GM13977 (cell line): ENCODE measurements around the gene PALMD.

Experiments used
- DNase-seq: peaks from one replicate; pipeline ENCODE4 v3.0.0; 2012; ENCODE audit warnings: low spot score
- in situ Hi-C: fragments of 300-500 bp; cut with MboI; formaldehyde crosslinking; loops from one replicate; pipeline ENCODE4 v1.12.0; 2022; ENCODE audit warnings: low sequenced_read_pairs, low pct_unique_long_range_greater_than_20kb, mixed read lengths, inconsistent platforms; ENCODE audit not compliant: unreplicated experiment
- TF ChIP-seq, protein P1 (sequence below): IDR thresholded peaks from 2 replicates; pipeline ENCODE4 v1.5.1; 2012; ENCODE audit warnings: mild to moderate bottlenecking, control low read depth; ENCODE audit not compliant: insufficient read depth; ENCODE audit errors: extremely low read depth, missing control alignments

The PALMD gene

DNA sequence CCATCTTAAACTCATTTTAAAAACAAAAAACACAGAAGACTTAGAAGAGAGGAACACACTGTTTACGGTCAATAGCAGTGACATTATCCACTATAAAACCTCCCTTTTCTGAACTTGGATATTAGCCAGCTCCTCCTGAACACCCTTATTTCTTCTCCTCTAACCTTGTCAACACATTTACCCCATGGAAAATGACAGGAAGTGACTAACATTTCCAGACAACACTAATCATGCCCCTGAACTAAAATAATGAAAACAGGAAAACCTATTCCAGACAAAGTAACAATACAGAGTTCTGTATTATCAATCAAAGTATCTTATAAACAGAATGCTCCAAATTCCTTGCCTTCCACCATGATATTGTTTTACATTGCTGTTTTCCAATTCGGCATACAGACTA is 45.3 kb downstream of the PALMD start:
- in situ Hi-C loops = loop anchor here (25.0 kb wide), 1 partner anchor 504 kb away; no protein-coding TSS in a partner anchor
- DNase-seq = no peak
- TF ChIP-seq, protein P1, sequence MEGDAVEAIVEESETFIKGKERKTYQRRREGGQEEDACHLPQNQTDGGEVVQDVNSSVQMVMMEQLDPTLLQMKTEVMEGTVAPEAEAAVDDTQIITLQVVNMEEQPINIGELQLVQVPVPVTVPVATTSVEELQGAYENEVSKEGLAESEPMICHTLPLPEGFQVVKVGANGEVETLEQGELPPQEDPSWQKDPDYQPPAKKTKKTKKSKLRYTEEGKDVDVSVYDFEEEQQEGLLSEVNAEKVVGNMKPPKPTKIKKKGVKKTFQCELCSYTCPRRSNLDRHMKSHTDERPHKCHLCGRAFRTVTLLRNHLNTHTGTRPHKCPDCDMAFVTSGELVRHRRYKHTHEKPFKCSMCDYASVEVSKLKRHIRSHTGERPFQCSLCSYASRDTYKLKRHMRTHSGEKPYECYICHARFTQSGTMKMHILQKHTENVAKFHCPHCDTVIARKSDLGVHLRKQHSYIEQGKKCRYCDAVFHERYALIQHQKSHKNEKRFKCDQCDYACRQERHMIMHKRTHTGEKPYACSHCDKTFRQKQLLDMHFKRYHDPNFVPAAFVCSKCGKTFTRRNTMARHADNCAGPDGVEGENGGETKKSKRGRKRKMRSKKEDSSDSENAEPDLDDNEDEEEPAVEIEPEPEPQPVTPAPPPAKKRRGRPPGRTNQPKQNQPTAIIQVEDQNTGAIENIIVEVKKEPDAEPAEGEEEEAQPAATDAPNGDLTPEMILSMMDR = no peak

DNA sequence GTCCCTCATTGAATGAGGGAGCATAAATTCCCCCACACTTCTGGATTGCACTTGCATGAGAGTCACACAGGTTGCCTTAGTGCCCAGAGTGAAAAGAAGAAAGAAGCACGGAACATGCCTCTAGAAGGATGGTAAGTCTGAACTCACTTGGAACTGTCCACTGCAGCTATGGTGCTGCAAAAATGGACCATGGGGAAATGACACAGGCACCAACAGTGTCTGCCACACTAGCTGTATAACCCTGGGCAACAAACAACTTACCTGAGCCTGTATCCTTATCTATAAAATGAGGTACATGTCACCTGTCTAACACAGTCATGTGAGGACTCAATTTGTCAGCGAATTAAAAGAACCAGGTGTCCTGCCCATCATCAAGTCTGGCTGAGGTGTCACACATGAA is 50.7 kb downstream of the PALMD start:
- in situ Hi-C loops = loop anchor here (25.0 kb wide), 1 partner anchor 509 kb away; no protein-coding TSS in a partner anchor
- no peak for DNase-seq
- TF ChIP-seq, protein P1 = no peak

DNA sequence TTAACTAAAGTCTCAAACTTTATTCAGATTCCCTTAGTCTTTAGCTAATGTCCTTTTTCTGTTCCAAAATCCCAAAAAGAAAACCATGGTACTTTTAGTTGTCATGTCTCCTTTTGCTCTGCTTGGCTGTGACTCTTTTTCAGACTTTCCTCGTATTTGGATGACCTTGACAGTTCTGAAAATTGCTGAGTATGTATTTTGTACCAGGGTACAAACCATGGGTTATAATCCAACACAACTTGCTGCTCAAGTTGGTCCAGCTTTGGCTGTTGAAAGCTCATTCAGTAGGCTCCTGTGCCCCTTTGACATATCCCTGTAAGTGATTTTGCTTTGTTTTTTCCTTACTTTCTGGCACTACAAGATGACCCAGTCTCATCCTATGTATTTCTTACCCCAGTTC is 51.7 kb downstream of the PALMD start:
- in situ Hi-C loops = loop anchor here (25.0 kb wide), 1 partner anchor 510 kb away; no protein-coding TSS in a partner anchor
- DNase-seq = no peak
- TF ChIP-seq, protein P1 = no peak

DNA sequence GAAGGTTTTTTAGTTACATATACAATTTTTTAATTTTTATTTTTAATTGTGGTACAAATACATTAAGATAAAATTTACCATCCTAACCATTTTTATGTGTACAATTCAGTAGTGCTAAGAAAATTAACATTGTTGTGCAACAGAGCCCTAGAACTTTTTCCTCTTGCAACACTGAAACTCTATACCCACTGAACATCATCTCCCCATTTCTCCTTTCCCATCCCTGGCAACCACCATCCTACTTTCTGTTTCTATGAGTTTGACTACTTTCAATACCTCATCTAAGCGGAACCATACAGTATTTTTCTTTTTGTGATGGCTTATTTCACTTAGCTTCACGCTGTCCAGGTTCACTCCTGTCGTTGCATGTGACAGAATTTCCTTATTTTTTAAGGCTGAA is 54.1 kb downstream of the PALMD start:
- DNase-seq = no peak
- in situ Hi-C loops = no loop called here
- TF ChIP-seq, protein P1 = no peak

DNA sequence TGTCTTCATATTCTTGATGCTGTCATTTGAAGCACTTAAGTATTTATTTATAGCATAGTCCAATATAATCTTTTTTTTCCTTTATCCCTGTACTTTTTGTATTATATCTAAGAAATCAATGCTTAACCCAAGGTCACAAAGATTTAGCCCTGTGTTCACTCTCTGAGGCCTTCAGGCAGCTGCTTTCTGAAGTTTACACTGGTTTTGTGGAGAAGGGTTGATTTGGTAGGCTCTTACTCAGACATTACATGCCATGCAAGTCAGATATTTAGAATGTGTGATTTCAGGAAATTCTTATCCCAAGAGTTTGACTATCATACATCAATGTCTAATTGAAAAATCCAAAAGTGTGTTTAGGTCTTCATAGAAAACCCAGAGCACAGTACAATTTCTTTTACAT is 56.3 kb downstream of the PALMD start:
- no peak for DNase-seq
- in situ Hi-C loops = no loop called here
- TF ChIP-seq, protein P1 = no peak

DNA sequence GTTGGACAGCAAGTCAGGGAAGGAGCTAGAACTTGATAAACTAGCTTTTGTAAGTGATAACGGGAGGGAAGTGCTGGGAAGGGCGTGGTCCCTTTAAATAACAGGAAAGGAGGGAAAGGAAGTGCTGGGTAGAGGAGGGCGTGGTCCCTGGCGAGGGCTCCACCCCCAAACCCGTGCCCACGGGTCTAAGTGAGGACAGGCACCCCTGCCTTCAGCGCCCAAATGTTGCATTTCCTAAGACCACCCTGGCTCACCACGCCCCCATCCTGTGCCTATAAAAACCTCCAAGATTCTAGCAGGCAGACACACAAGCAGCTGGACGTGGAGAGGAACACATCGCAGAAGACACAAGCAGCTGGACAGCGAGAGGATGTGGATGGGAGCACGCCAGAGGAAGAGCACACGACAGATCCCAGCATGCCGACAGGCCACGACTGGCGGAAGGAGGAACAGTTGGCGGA is 58.5 kb downstream of the PALMD start:
- TF ChIP-seq, protein P1 = no peak
- no peak for DNase-seq
- in situ Hi-C loops = no loop called here

DNA sequence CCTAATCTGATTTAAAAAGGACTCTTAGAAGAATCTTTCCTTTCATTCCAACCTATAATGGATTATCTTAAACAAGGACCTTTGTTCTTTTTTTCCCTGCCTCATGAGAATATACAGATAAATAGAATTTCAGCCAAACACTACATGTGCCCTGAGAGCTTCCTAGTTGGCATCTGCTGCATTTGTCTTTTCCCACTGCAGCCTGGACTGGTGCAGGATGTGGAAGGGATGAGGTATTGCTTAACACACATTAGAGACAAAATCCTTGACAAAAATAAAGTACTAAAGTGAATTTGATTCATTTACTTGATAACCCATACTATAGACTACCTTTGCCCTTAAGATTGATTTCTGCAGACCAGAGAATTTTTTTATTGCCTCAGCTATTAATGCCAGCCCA is 59.5 kb downstream of the PALMD start:
- no peak for DNase-seq
- TF ChIP-seq, protein P1 = no peak
- in situ Hi-C loops = no loop called here
